CD4-positive, alpha-beta T cell (primary cell): Measurements from ENCODE around the gene PTH1R. TPM values are rescaled to one million over a fixed set of nuclear protein-coding genes. Genes with fewer than 3 reads are reported as not detected.

Experiments used
- ATAC-seq: fragments of 200-7000 bp; cut with Tn5 transposase; one replicate; pipeline ENCODE4 v1.10.0; 2022; ENCODE audit warnings: mild to moderate bottlenecking; ENCODE audit not compliant: poor library complexity
- CTCF ChIA-PET: fragments of 350-600 bp; sonication (Branson Sonifier 250); formaldehyde crosslinking; loops from one replicate; lab custom pipeline; 2021; ENCODE audit warnings: antibody characterized with exemption, inconsistent platforms; lab: Charles Lee
- POLR2A ChIA-PET: fragments of 350-600 bp; sonication (Branson Sonifier 250); formaldehyde crosslinking; loops from one replicate; lab custom pipeline; 2021; ENCODE audit warnings: antibody characterized with exemption, inconsistent platforms; lab: Charles Lee
- DNase-seq, 14 experiments: peaks; one replicate each; pipeline ENCODE4 v3.0.0-alpha.2; 2013 to 2020; ENCODE audit warnings: mixed read lengths in 2 of 14
- H3K27ac ChIP-seq, 2 donors: one replicate each; pipeline versions ENCODE4 v1.5.1 to v1.7.0; 2013; ENCODE audit warnings: low read length in 2 of 2, low read depth in 1 of 2, mild to moderate bottlenecking in 1 of 2
- H3K27me3 ChIP-seq, 2 experiments: 1 replicate in 1 of 2; 2 replicates in 1 of 2; pipeline versions ENCODE4 v1.6.1 to v1.7.0; 2013; ENCODE audit warnings: low read length in 2 of 2, control low read depth in 1 of 2, mild to moderate bottlenecking in 1 of 2, moderate library complexity in 1 of 2; ENCODE audit not compliant: insufficient read depth in 2 of 2, control insufficient read depth in 1 of 2
- H3K36me3 ChIP-seq: one replicate; pipeline ENCODE4 v1.6.1; 2013; ENCODE audit warnings: low read length, control low read depth; ENCODE audit not compliant: insufficient read depth
- H3K4me1 ChIP-seq: one replicate; pipeline ENCODE4 v1.6.1; 2013; ENCODE audit warnings: low read length, control low read depth; ENCODE audit not compliant: insufficient read depth
- H3K4me3 ChIP-seq: one replicate; pipeline ENCODE4 v1.5.1; 2013; ENCODE audit warnings: mild to moderate bottlenecking, low read length, moderate library complexity
- H3K9me3 ChIP-seq, 2 experiments: 1 replicate in 1 of 2; 2 replicates in 1 of 2; pipeline versions ENCODE4 v1.6.1 to v1.7.0; 2013; ENCODE audit warnings: low read length in 2 of 2, mild to moderate bottlenecking in 2 of 2, control low read depth in 1 of 2, moderate library complexity in 1 of 2; ENCODE audit not compliant: control insufficient read depth in 1 of 2, insufficient read depth in 1 of 2
- H3K27ac Mint-ChIP-seq: one replicate; pipeline ENCODE4 v1.8.0; 2020; ENCODE audit warnings: mixed read lengths
- H3K27me3 Mint-ChIP-seq: one replicate; pipeline ENCODE4 v1.8.0; 2021; ENCODE audit warnings: mixed read lengths
- H3K36me3 Mint-ChIP-seq: one replicate; pipeline ENCODE4 v1.8.0; 2021; ENCODE audit warnings: low read depth, mixed read lengths
- H3K4me1 Mint-ChIP-seq: one replicate; pipeline ENCODE4 v1.8.0; 2021; ENCODE audit warnings: low read depth, mixed read lengths
- H3K4me3 Mint-ChIP-seq: one replicate; pipeline ENCODE4 v1.8.0; 2020; ENCODE audit warnings: mild to moderate bottlenecking, mixed read lengths
- H3K9me3 Mint-ChIP-seq: one replicate; pipeline ENCODE4 v1.8.0; 2020; ENCODE audit warnings: mixed read lengths
- intact Hi-C, 2 experiments: fragments of 100-400 bp; cut with DNase I in 1 of 2; cut with micrococcal nuclease in 1 of 2; formaldehyde crosslinking; loops; one replicate each; pipeline versions ENCODE4 v1.15.1 to v1.9.0; 2023 to 2025; cut with DNase I, micrococcal nuclease
- total RNA-seq, 174 experiments: library from RNA in 2 of 174; stranded (reverse) in 2 of 174; gene quantifications; one replicate each; pipeline ENCODE4 v1.2.3 and lab custom pipeline; 2021 to 2026
- TF ChIP-seq, protein P1 (sequence below): fragments of 200-600 bp; IDR thresholded peaks from one replicate; pipeline ENCODE4 v1.8.0; 2022; ENCODE audit warnings: antibody characterized with exemption, mild to moderate bottlenecking

The PTH1R gene
- total RNA-seq, 2 experiments from 2014 or later, result not detected

DNA sequence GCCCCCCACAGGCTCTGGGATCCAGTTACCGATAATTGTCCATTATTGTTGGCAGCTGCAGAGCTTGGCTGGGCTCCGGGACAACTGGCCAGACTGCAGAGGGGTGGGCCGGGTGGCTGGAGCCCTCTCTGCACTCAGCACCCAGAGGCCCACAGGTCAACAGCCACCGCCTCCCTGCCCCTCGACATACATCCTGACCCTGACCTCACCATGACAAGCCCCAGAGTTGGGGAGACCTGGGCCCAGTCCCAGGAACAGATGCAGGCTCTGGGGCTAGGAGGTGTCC lies 22.4 kb downstream of the PTH1R start:
- ATAC-seq, result no peak
- no peak overlapping the region for H3K4me3 ChIP-seq
- DNase-seq, result no peak

GRCh38 chr3:46900356-46900755 lies 22.8 kb downstream of the PTH1R start:
- no peak overlapping the region for H3K27ac ChIP-seq
- ChIA-PET POLR2A (no interaction called here), CTCF (interaction anchor here (2.2 kb wide), 1 partner anchor 9 kb away, joined by 5 read pairs; no protein-coding TSS in a partner anchor)
- H3K27me3 ChIP-seq, result peaks cover 8 to 10% of the 10 kb centered on the region in 2 experiments
- intact Hi-C loops, result no loop called here
- TF ChIP-seq, protein P1, sequence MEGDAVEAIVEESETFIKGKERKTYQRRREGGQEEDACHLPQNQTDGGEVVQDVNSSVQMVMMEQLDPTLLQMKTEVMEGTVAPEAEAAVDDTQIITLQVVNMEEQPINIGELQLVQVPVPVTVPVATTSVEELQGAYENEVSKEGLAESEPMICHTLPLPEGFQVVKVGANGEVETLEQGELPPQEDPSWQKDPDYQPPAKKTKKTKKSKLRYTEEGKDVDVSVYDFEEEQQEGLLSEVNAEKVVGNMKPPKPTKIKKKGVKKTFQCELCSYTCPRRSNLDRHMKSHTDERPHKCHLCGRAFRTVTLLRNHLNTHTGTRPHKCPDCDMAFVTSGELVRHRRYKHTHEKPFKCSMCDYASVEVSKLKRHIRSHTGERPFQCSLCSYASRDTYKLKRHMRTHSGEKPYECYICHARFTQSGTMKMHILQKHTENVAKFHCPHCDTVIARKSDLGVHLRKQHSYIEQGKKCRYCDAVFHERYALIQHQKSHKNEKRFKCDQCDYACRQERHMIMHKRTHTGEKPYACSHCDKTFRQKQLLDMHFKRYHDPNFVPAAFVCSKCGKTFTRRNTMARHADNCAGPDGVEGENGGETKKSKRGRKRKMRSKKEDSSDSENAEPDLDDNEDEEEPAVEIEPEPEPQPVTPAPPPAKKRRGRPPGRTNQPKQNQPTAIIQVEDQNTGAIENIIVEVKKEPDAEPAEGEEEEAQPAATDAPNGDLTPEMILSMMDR, result no peak
- ATAC-seq (no peak), DNase-seq (no peak)
- H3K27me3 Mint-ChIP-seq, result peaks cover 35% of the 10 kb centered on the region
- H3K36me3 ChIP-seq, result no peaks in the 10 kb centered on the region
- H3K27ac Mint-ChIP-seq, result no peak overlapping the region
- no peak overlapping the region for H3K4me3 ChIP-seq
- H3K9me3 ChIP-seq, result no peaks in the 10 kb centered on the region
- H3K9me3 Mint-ChIP-seq, result no peaks in the 10 kb centered on the region
- no peak overlapping the region for H3K4me3 Mint-ChIP-seq
- H3K4me1 ChIP-seq, result peaks cover 11% of the 10 kb centered on the region
- H3K4me1 Mint-ChIP-seq, result no peaks in the 10 kb centered on the region
- H3K36me3 Mint-ChIP-seq, result no peaks in the 10 kb centered on the region

More for the DNA sequence above, 22.4 kb downstream of the PTH1R start:
- ChIA-PET CTCF (interaction anchor here (2.2 kb wide), 1 partner anchor 10 kb away, joined by 5 read pairs; no protein-coding TSS in a partner anchor), POLR2A (no interaction called here)
- intact Hi-C loops, result no loop called here
- Mint-ChIP-seq H3K27me3 (peaks cover 39% of the 10 kb centered on the region), H3K9me3 (no peaks in the 10 kb centered on the region), H3K27ac (no peak overlapping the region), H3K4me1 (no peaks in the 10 kb centered on the region), H3K36me3 (no peaks in the 10 kb centered on the region), H3K4me3 (no peak overlapping the region)
- H3K9me3 ChIP-seq, result no peaks in the 10 kb centered on the region
- peaks cover 8 to 10% of the 10 kb centered on the region in 2 experiments for H3K27me3 ChIP-seq
- peaks cover 13% of the 10 kb centered on the region for H3K4me1 ChIP-seq
- H3K36me3 ChIP-seq, result no peaks in the 10 kb centered on the region
- TF ChIP-seq, protein P1, result no peak
- no peak overlapping the region for H3K27ac ChIP-seq

DNA sequence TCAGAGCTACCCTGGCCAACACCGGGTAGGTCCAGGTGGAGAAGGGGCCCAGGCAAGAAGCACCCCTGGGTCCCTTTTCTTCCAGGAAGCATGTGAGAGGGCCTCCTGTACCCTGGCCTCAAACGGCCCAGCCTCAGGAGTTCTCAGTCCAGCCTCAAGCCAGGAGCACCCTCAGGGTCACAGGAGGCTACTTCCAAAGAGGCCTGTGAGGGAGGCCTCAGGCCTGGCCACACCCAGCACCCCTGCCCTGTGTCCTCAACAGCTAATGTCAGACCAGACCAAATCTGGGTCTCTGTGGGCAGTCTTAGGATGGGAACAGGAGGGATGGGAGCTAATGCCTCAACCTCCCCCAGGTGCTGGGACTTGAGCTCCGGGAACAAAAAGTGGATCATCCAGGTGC lies 23.5 kb downstream of the PTH1R start:
- TF ChIP-seq, protein P1, result no peak
- Mint-ChIP-seq H3K27me3 (peaks cover 28% of the 10 kb centered on the region), H3K4me1 (no peaks in the 10 kb centered on the region), H3K36me3 (no peaks in the 10 kb centered on the region), H3K9me3 (no peaks in the 10 kb centered on the region), H3K27ac (no peak overlapping the region), H3K4me3 (no peak overlapping the region)
- intact Hi-C loops, result no loop called here
- POLR2A ChIA-PET, result no interaction called here
- DNase-seq (no peak), ATAC-seq (no peak)
- no peak overlapping the region for H3K27ac ChIP-seq
- H3K4me3 ChIP-seq, result no peak overlapping the region
- H3K4me1 ChIP-seq, result peaks cover 11% of the 10 kb centered on the region
- CTCF ChIA-PET, result no interaction called here
- H3K27me3 ChIP-seq, result peaks cover 8 to 10% of the 10 kb centered on the region in 2 experiments
- H3K36me3 ChIP-seq, result no peaks in the 10 kb centered on the region
- H3K9me3 ChIP-seq, result no peaks in the 10 kb centered on the region
